HT-29 (cell line): ENCODE results near the gene STX1A. TPM values are rescaled to one million over a fixed set of nuclear protein-coding genes. Genes with fewer than 3 reads are reported as not detected.

ENCODE experiments used
- DNase-seq: peaks from one replicate; pipeline ENCODE4 v3.0.0-alpha.2; 2015; ENCODE audit warnings: low spot score
- total RNA-seq: library from RNA; depleted of rRNA; stranded (reverse); fragments of >200 nt; shearing (Covaris generic); gene quantifications from 2 replicates; pipeline ENCODE4 v1.2.3, GENCODE V29; 2014; rRNA removed

The STX1A gene
- total RNA-seq = 61.6 and 71.7 TPM in 2 replicates

- DNase-seq = peak; percentile 72
These were observed at the start of gene STX1A for GRCh38 chr7:73718905-73719805. Gene STX1A (minus strand): TSS chr7:73719669. CDS start chr7:73719631, 38 bp downstream.

DNA sequence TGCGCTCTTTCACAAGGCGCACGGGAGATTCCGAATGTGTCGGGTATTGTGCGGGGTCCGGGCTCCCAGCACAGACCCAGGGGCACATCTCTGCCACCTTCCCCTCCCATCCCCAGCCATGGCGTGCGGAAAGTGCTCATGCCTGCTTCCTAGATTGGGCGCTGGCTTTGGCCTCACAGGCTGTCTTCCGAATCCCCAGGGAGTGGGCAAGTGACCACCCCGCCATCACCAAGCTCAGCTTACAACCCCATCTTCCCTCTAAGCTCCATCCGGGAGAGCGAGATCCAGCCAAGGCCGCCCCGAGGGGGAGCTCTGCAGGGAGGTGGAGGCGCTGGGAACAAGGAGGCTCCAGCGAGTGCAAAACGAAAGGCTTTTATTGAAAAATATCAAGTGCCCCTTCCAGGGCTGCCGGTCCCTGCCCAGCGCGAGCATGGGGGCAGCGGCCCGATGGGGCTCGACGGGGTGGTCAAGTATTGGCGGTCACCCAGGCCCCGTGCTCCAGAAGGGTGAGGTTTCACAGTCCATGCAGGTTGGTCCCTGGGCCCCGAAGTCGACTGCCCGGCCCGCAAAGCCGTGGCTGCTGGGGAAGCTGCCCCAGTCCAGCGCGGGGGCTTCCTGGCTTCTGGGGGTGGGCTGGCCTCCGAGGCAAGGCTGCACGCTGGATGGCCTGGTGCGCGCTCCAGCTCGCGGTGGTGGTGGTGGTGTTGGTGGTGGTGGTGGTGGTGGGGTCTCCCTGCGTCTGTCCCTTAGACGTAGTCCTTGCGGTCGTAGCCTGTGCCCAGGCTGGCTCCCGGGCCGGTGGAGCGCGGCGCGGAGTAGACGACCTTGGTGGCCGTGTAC, 49.4 kb upstream of the STX1A start:
- DNase-seq = peak; percentile 51

- DNase-seq = no peak
These were observed 47.2 kb upstream of the STX1A start for GRCh38 chr7:73766556-73767229.

- no peak for DNase-seq
These were observed 43.2 kb upstream of the STX1A start for GRCh38 chr7:73762659-73762999.

GRCh38 chr7:73761854-73762658, 42.6 kb upstream of the STX1A start:
- no peak for DNase-seq

- no peak for DNase-seq
These were observed 39.2 kb upstream of the STX1A start for GRCh38 chr7:73758581-73759138.

DNA sequence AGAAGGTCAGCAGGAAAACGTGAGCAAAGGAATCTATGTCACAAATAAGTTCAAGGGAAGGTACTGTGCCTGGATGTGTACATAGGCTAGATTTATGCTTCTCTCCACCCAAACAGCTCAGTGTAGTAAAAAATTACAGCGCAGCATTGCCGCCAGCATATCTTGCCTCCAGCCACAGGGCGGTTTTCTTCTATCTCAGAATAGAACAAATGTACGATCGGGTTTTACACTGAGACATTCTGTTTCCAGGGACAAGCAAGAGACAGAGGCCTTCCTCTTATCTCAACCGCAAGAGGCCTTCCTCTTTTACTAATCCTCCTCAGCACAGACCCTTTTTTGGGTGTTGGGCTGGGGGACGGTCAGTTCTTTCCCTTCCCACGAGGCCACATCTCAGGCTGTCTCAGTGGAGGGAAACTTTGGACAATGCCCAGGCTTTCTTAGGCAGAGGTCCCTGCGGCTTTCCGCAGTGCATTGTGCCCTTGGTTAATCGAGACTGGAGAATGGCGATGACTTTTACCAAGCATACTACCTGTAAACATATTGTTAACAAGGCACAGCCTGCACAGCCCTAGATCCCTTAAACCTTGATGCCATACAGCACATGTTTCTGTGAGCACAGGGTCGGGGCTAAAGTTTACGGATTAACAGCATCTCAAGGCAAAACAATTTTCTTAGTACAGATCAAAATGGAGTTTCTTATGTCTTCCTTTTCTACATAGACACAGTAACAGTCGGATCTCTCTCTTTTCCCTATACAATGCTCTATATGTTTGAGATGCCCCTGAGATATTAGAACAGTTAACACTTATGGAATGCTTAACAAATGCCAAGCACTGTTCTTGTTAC, 30.7 kb upstream of the STX1A start:
- no peak for DNase-seq

DNA sequence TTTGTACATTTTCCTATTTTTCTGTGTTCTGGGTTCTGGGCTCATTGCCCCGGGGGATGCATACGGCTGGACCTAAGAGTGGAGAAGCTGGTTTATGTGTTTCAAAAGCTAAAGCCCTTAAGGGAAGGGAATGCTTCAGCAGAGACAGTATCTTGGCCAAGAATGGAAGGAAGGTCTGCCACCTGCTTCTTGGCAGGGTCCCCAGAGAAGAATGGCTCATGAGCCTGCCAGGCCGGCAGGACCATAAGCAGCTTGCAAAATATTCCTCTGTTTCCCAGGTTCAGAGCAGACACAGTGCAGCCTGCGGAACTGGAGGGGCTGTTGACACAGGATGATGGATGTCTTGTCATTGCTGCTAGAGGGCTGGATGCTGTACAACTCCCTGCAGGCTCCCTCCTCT, 26.9 kb upstream of the STX1A start:
- DNase-seq = no peak

GRCh38 chr7:73742753-73743641, 23.5 kb upstream of the STX1A start:
- DNase-seq = peak; percentile 100

DNA sequence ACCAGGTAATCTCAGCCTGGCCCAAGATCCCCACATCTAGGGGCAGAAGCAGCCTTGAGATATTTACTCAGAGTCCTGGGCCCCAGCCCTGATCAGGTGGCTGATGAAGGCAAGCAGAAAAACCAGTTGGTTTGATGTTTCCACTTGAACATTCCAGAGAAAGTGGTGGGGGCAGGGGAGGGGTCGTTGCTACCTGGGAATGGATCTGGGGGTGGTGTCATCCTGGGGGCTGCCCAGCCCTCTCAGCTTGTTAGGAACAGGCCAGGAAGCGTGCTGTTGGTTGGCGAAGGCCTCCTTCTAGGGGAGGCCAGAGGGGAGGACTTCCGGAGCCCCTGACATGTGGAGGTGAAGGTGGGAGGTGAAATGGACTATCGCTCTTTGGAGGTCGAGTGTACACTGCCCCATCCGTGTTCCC, 22.9 kb upstream of the STX1A start:
- peak; percentile 81 for DNase-seq

GRCh38 chr7:73741600-73741999, 22.1 kb upstream of the STX1A start:
- DNase-seq = no peak

DNA sequence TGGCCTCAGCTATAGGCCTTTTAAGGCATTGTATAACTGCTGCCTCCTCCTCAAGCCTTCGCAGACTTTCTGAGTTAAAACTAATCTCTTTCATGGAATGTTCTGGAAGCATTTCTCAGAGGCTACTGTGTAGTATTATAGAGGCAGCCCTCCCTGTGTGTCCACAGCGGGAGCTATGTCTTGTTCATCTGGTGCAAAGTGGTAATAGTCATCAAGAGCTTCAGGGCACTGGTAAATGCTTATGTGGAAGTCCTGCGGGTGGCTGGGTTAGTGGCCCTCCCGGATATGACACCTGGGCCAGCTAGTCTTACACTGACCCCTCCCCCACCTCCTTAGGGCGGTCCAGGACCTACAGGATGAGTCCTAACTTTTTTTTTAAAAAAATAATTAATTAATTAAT, 21.3 kb upstream of the STX1A start:
- DNase-seq = peak; percentile 70

DNA sequence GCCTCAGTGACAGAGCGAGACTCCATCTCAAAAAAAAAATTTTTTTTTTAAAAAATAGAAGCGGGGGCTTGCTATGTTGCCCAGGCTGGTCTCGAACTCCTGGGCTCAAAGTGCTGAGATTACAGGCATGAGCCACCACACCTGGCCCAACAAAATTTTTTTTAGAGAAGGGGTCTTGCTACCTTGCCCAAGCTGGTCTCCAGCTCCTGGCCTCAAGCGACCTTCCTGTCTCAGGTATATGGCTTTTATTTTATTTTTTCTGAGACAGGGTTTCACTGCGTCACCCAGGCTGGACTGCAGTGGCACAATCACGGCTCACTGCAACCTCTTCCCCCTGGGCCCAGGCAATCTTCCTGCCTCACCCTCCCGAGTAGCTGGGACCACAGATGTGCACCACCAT, 20.7 kb upstream of the STX1A start:
- DNase-seq = no peak

GRCh38 chr7:73739387-73739767, 19.9 kb upstream of the STX1A start:
- DNase-seq = no peak

DNA sequence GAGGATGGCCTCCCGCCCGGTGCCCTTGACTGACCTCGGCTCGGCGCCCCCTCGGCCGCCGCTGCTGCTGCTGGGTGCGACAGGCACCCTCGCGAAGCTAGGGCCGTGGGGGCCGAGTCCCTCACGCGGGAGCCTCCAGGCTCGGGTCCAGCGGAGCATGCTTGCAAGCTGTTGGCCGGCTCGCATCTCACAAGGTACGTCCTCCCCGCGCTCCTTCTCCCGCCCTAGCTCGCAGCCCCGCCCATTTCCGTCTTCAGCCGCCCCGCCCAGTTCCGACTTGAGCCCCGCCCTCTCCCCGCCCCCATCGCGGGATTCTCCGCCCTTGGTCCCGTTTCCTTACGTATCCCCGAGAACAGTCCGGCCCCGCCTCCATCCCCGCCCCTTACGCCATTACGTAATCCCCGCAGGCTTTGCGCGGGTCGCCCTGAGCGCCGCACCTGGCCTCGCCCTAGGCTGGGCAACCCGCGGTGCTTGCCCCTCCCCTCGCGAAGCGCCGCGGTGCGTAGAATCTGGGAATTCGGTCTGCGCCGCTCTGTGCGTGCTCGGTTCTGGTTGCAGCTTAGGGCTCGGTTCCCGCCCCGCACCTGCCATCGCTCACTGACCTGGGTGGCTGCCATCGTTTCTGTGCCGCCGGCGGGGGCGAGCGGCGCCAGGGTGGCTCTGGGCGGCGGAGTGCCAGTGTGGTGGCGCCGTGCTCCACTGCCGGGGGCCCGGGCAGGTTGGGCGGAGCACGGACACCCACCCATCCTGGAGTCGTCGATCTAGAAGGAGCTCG, 19.3 kb upstream of the STX1A start, which contains the start of gene ABHD11:
TSS of gene ABHD11 (minus strand) at position 191 of the 775 bp plus-strand sequence. CDS start at position 159, 32 bp downstream.
- peak; percentile 99 for DNase-seq

GRCh38 chr7:73738220-73738611, 18.7 kb upstream of the STX1A start:
- DNase-seq = peak; percentile 76

DNA sequence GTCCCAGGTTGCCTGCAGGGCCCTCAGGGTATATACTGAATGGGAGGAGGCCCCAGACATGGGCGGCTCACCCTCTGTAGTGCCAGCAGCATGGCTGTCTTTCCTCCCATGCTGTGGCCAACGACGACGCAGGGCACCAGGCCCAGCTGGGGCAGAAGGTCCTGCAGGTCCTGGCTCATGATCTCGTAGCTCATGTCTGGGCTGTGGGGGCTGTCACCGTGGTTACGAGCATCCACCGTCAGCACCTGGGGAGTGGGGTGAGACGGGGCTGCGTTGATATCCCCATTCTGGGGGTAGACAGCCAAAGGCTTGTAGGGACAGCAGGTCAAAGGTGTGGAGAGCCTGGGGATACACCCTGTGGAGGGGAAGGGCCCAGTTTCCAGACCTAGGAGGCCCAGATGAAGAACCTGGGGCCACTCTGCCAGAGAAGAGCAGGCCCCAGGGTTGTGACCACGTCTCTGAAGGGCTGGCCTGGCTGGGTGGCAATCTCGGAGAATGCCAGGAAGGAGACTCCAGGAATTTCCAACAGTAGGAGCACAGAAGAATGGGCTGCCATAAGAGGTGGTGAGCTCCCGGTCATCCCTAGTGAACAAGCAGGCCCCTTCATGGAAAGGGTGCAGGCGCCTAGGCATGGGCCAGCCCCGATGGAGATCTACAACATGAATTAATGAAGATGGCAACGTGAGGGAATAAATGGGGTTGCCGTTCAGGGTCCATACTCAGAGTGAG, 18.2 kb upstream of the STX1A start:
- no peak for DNase-seq
